ENCODE measurements around the gene BLCAP. TPM values are rescaled to one million over a fixed set of nuclear protein-coding genes. Genes with fewer than 3 reads are reported as not detected.
"Not testable (repeated sequence)": the region's sequence is repeated elsewhere in the genome, so short reads cannot be mapped to it uniquely, and the experiment has no call there.

Gene BLCAP
- total RNA-seq, 1 donor from 2014 or later = 53.9 TPM

- DNase-seq = no peak
Observed at GRCh38 chr20:37479925-37480691, 47.6 kb downstream of the BLCAP start.

GRCh38 chr20:37479266-37479665 lies 48.4 kb downstream of the BLCAP start:
- no peak for DNase-seq

GRCh38 chr20:37477041-37477440 lies 50.6 kb downstream of the BLCAP start:
- no peak for DNase-seq

GRCh38 chr20:37475252-37475651 lies 52.4 kb downstream of the BLCAP start:
- no peak for DNase-seq

- DNase-seq = no peak
Observed at GRCh38 chr20:37474386-37474785, 53.3 kb downstream of the BLCAP start.

GRCh38 chr20:37473249-37474000 lies 54.3 kb downstream of the BLCAP start:
- no peak for DNase-seq

- DNase-seq = not testable (repeated sequence)
Observed at GRCh38 chr20:37472435-37472834, 55.2 kb downstream of the BLCAP start.

GRCh38 chr20:37471741-37472235 lies 55.9 kb downstream of the BLCAP start:
- no peak for DNase-seq

GRCh38 chr20:37470190-37470589 lies 57.5 kb downstream of the BLCAP start:
- DNase-seq = not testable (repeated sequence)

- DNase-seq = no peak
Observed at GRCh38 chr20:37469531-37469930, 58.1 kb downstream of the BLCAP start.

- no peak for DNase-seq
Observed at GRCh38 chr20:37468886-37469285, 58.8 kb downstream of the BLCAP start.

Other genes starting within 250 kb of the BLCAP start
- 7.8 and 14.4 TPM in 2 replicates for gene MANBAL, start 238.2 kb downstream of the BLCAP start, total RNA-seq
- 1.5 and 4.1 TPM in 2 replicates for gene SRC, start 181.7 kb downstream of the BLCAP start, total RNA-seq
- 0.23 and 0.34 TPM in 2 replicates for gene NNAT, start 6.6 kb downstream of the BLCAP start, total RNA-seq
- gene CTNNBL1, start 166.2 kb upstream of the BLCAP start, total RNA-seq = 32.8 and 35.8 TPM in 2 replicates

Data from dermis blood vessel endothelial cell (primary cell).